Astrocyte of the cerebellum (primary cell): ENCODE measurements around the gene HPF1.
"Not testable (repeated sequence)": the region's sequence is repeated elsewhere in the genome, so short reads cannot be mapped to it uniquely, and the experiment has no call there.

Source experiments
- DNase-seq: peaks from one replicate; pipeline ENCODE4 v3.0.0-alpha.2; 2011; ENCODE audit warnings: low read depth
- H3K4me3 ChIP-seq: 2 replicates; pipeline ENCODE4 v1.5.1; 2011; ENCODE audit warnings: mild to moderate bottlenecking, low read depth, low read length, moderate library complexity
- CTCF ChIP-seq: IDR thresholded peaks from 2 replicates; pipeline ENCODE4 v1.5.1; 2012; ENCODE audit warnings: low read length, low read depth, moderate library complexity, mild to moderate bottlenecking; ENCODE audit errors: missing control alignments
- in situ Hi-C: cut with HindIII; loops from 2 replicates; pipeline ENCODE4 v1.10.0; 2017; ENCODE audit warnings: low sequenced_read_pairs

Gene HPF1

GRCh38 chr4:169757575-169758184, at the start of gene HPF1:
Gene HPF1 (minus strand): TSS chr4:169757944. CDS start chr4:169757877, 67 bp downstream.
- peak; percentile 44 for DNase-seq
- in situ Hi-C loops = no loop called here
- TF ChIP-seq CTCF = no peak
- peak within 1 kb of the TSS; percentile 75 for H3K4me3 ChIP-seq

GRCh38 chr4:169806770-169807169, 49.0 kb upstream of the HPF1 start:
- H3K4me3 ChIP-seq, DNase-seq: not testable (repeated sequence)
- in situ Hi-C loops = loop anchor here (25.0 kb wide), 1 partner anchor 231 kb away; the partner anchor contains the start of gene MFAP3L

GRCh38 chr4:169803413-169803812, 45.7 kb upstream of the HPF1 start:
- TF ChIP-seq CTCF = no peak
- no peak for DNase-seq
- in situ Hi-C loops = loop anchor here (25.0 kb wide), 1 partner anchor 234 kb away; the partner anchor contains the start of gene MFAP3L
- H3K4me3 ChIP-seq = no peak overlapping the region

- no peak for DNase-seq
- in situ Hi-C loops = loop anchor here (25.0 kb wide), 1 partner anchor 234 kb away; the partner anchor contains the start of gene MFAP3L
- TF ChIP-seq CTCF = no peak
- H3K4me3 ChIP-seq = no peak overlapping the region
Observed at GRCh38 chr4:169802873-169803272, 45.1 kb upstream of the HPF1 start.

GRCh38 chr4:169800541-169800940, 42.8 kb upstream of the HPF1 start:
- no peak overlapping the region for H3K4me3 ChIP-seq
- DNase-seq = no peak
- in situ Hi-C loops = loop anchor here (25.0 kb wide), 1 partner anchor 237 kb away; the partner anchor contains the start of gene MFAP3L
- TF ChIP-seq CTCF = no peak

GRCh38 chr4:169799260-169799659, 41.5 kb upstream of the HPF1 start:
- no peak for TF ChIP-seq CTCF
- H3K4me3 ChIP-seq = no peak overlapping the region
- DNase-seq = no peak
- in situ Hi-C loops = no loop called here

GRCh38 chr4:169795585-169795984, 37.8 kb upstream of the HPF1 start:
- peak; percentile 12 for DNase-seq
- H3K4me3 ChIP-seq = no peak overlapping the region
- in situ Hi-C loops = no loop called here
- no peak for TF ChIP-seq CTCF
